Measurements from ENCODE around the gene CETP.
"Not testable (repeated sequence)": the region's sequence is repeated elsewhere in the genome, so short reads cannot be mapped to it uniquely, and the experiment has no call there.

The CETP gene

GRCh38 chr16:57001026-57001679 lies 39.4 kb downstream of the CETP start:
- H3K27ac Mint-ChIP-seq: peak overlapping the region; percentile 80
- H3K9me3 Mint-ChIP-seq: no peaks in the 10 kb centered on the region
- no peaks in the 10 kb centered on the region for H3K27me3 Mint-ChIP-seq (ENCODE audit: low read depth)
- H3K4me3 Mint-ChIP-seq: no peak overlapping the region
- H3K4me1 Mint-ChIP-seq (ENCODE audit: low read depth): peaks cover 64% of the 10 kb centered on the region
- peaks cover 54% of the 10 kb centered on the region for H3K36me3 Mint-ChIP-seq (ENCODE audit: low read depth)

- H3K4me3 Mint-ChIP-seq: no peak overlapping the region
- no peaks in the 10 kb centered on the region for H3K9me3 Mint-ChIP-seq
- no peaks in the 10 kb centered on the region for H3K27me3 Mint-ChIP-seq (ENCODE audit: low read depth)
- peak overlapping the region; percentile 0 for H3K27ac Mint-ChIP-seq
- H3K36me3 Mint-ChIP-seq (ENCODE audit: low read depth): peaks cover 50% of the 10 kb centered on the region
- peaks cover 51% of the 10 kb centered on the region for H3K4me1 Mint-ChIP-seq (ENCODE audit: low read depth)
Observed at GRCh38 chr16:57003439-57004386, 42.0 kb downstream of the CETP start.

- Mint-ChIP-seq H3K4me3 (peak overlapping the region; percentile 13), H3K4me1 (ENCODE audit: low read depth) (peaks cover 44% of the 10 kb centered on the region), H3K27ac (peak overlapping the region; percentile 49), H3K36me3 (ENCODE audit: low read depth) (peaks cover 47% of the 10 kb centered on the region), H3K9me3 (no peaks in the 10 kb centered on the region), H3K27me3 (ENCODE audit: low read depth) (no peaks in the 10 kb centered on the region)
Observed at GRCh38 chr16:57004387-57005250, 42.9 kb downstream of the CETP start.

GRCh38 chr16:57005597-57005996 lies 43.8 kb downstream of the CETP start:
- not testable (repeated sequence) for H3K4me3 Mint-ChIP-seq; H3K27ac Mint-ChIP-seq; H3K9me3 Mint-ChIP-seq; H3K27me3 Mint-ChIP-seq (ENCODE audit: low read depth)
- Mint-ChIP-seq H3K36me3 (ENCODE audit: low read depth) (peaks cover 51% of the 10 kb centered on the region), H3K4me1 (ENCODE audit: low read depth) (peaks cover 41% of the 10 kb centered on the region)

- Mint-ChIP-seq H3K4me1 (ENCODE audit: low read depth) (peaks cover 41% of the 10 kb centered on the region), H3K4me3 (no peak overlapping the region), H3K27ac (no peak overlapping the region), H3K27me3 (ENCODE audit: low read depth) (no peaks in the 10 kb centered on the region), H3K36me3 (ENCODE audit: low read depth) (peaks cover 50% of the 10 kb centered on the region), H3K9me3 (no peaks in the 10 kb centered on the region)
Observed at GRCh38 chr16:57007050-57007449, 45.3 kb downstream of the CETP start.

GRCh38 chr16:57007530-57007929 lies 45.8 kb downstream of the CETP start:
- H3K4me3 Mint-ChIP-seq: no peak overlapping the region
- H3K4me1 Mint-ChIP-seq (ENCODE audit: low read depth): peaks cover 46% of the 10 kb centered on the region
- no peaks in the 10 kb centered on the region for H3K27me3 Mint-ChIP-seq (ENCODE audit: low read depth)
- H3K36me3 Mint-ChIP-seq (ENCODE audit: low read depth): peaks cover 51% of the 10 kb centered on the region
- no peaks in the 10 kb centered on the region for H3K9me3 Mint-ChIP-seq
- no peak overlapping the region for H3K27ac Mint-ChIP-seq

- Mint-ChIP-seq H3K4me1 (ENCODE audit: low read depth) (peaks cover 51% of the 10 kb centered on the region), H3K9me3 (no peaks in the 10 kb centered on the region), H3K27ac (peak overlapping the region; percentile 15), H3K36me3 (ENCODE audit: low read depth) (peaks cover 46% of the 10 kb centered on the region), H3K27me3 (ENCODE audit: low read depth) (no peaks in the 10 kb centered on the region), H3K4me3 (no peak overlapping the region)
Observed at GRCh38 chr16:57008440-57008839, 46.7 kb downstream of the CETP start.

- Mint-ChIP-seq H3K4me3 (peak overlapping the region; percentile 8), H3K9me3 (no peaks in the 10 kb centered on the region)
Observed at GRCh38 chr16:57009643-57010170, 48.0 kb downstream of the CETP start.

GRCh38 chr16:57012353-57012752 lies 50.6 kb downstream of the CETP start:
- H3K4me3 Mint-ChIP-seq: no peak overlapping the region
- H3K27me3 Mint-ChIP-seq (ENCODE audit: low read depth): no peaks in the 10 kb centered on the region
- peaks cover 39% of the 10 kb centered on the region for H3K36me3 Mint-ChIP-seq (ENCODE audit: low read depth)
- peaks cover 54% of the 10 kb centered on the region for H3K4me1 Mint-ChIP-seq (ENCODE audit: low read depth)
- peak overlapping the region; percentile 35 for H3K27ac Mint-ChIP-seq
- H3K9me3 Mint-ChIP-seq: no peaks in the 10 kb centered on the region

More at GRCh38 chr16:57009643-57010170, 48.0 kb downstream of the CETP start:
- Mint-ChIP-seq H3K4me1 (ENCODE audit: low read depth) (peaks cover 55% of the 10 kb centered on the region), H3K27me3 (ENCODE audit: low read depth) (no peaks in the 10 kb centered on the region), H3K27ac (peak overlapping the region; percentile 77), H3K36me3 (ENCODE audit: low read depth) (peaks cover 42% of the 10 kb centered on the region)

GRCh38 chr16:57013229-57013628 lies 51.5 kb downstream of the CETP start:
- Mint-ChIP-seq H3K27me3 (ENCODE audit: low read depth) (no peaks in the 10 kb centered on the region), H3K4me3 (no peak overlapping the region), H3K36me3 (ENCODE audit: low read depth) (peaks cover 47% of the 10 kb centered on the region), H3K4me1 (ENCODE audit: low read depth) (peaks cover 61% of the 10 kb centered on the region), H3K27ac (peak overlapping the region; percentile 85), H3K9me3 (no peaks in the 10 kb centered on the region)

GRCh38 chr16:57013902-57014301 lies 52.2 kb downstream of the CETP start:
- peak overlapping the region; percentile 85 for H3K27ac Mint-ChIP-seq
- no peaks in the 10 kb centered on the region for H3K9me3 Mint-ChIP-seq
- H3K36me3 Mint-ChIP-seq (ENCODE audit: low read depth): peaks cover 53% of the 10 kb centered on the region
- peak overlapping the region; percentile 73 for H3K4me3 Mint-ChIP-seq
- H3K27me3 Mint-ChIP-seq (ENCODE audit: low read depth): no peaks in the 10 kb centered on the region
- H3K4me1 Mint-ChIP-seq (ENCODE audit: low read depth): peaks cover 64% of the 10 kb centered on the region

GRCh38 chr16:57016301-57016700 lies 54.6 kb downstream of the CETP start:
- Mint-ChIP-seq H3K27me3 (ENCODE audit: low read depth) (no peaks in the 10 kb centered on the region), H3K36me3 (ENCODE audit: low read depth) (peaks cover 66% of the 10 kb centered on the region), H3K4me3 (peak overlapping the region; percentile 19), H3K4me1 (ENCODE audit: low read depth) (peaks cover 69% of the 10 kb centered on the region), H3K27ac (peak overlapping the region; percentile 76), H3K9me3 (no peaks in the 10 kb centered on the region)

- H3K27ac Mint-ChIP-seq: peak overlapping the region; percentile 76
- peaks cover 70% of the 10 kb centered on the region for H3K36me3 Mint-ChIP-seq (ENCODE audit: low read depth)
- no peak overlapping the region for H3K4me3 Mint-ChIP-seq
Observed at GRCh38 chr16:57016831-57017230, 55.1 kb downstream of the CETP start.

GRCh38 chr16:57017251-57017650 lies 55.5 kb downstream of the CETP start:
- Mint-ChIP-seq H3K4me3 (no peak overlapping the region), H3K9me3 (no peaks in the 10 kb centered on the region), H3K27ac (peak overlapping the region; percentile 65), H3K4me1 (ENCODE audit: low read depth) (peaks cover 71% of the 10 kb centered on the region), H3K36me3 (ENCODE audit: low read depth) (peaks cover 70% of the 10 kb centered on the region), H3K27me3 (ENCODE audit: low read depth) (no peaks in the 10 kb centered on the region)

More at GRCh38 chr16:57016831-57017230, 55.1 kb downstream of the CETP start:
- H3K9me3 Mint-ChIP-seq: no peaks in the 10 kb centered on the region
- H3K4me1 Mint-ChIP-seq (ENCODE audit: low read depth): peaks cover 71% of the 10 kb centered on the region
- no peaks in the 10 kb centered on the region for H3K27me3 Mint-ChIP-seq (ENCODE audit: low read depth)

Data from T-helper 1 cell treated with Interleukin-12 subunit alpha and Interleukin-12 subunit beta and Interleukin-4 antibody, amounts not matched to agents 30 μg/mL and 1 μg/mL, for 36 hours (primary cell).